Measurements from ENCODE around the gene GAP43. TPM values are rescaled to one million over a fixed set of nuclear protein-coding genes. Genes with fewer than 3 reads are reported as not detected.
A peak's percentile ranks its signal among the peaks of the same experiment; 100 is the strongest.

The GAP43 gene, protein sequence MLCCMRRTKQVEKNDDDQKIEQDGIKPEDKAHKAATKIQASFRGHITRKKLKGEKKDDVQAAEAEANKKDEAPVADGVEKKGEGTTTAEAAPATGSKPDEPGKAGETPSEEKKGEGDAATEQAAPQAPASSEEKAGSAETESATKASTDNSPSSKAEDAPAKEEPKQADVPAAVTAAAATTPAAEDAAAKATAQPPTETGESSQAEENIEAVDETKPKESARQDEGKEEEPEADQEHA
- total RNA-seq = 41.8 and 42.9 TPM in 2 replicates
- long read RNA-seq, transcript GAP43-201 (3 exons, 1,691 nt) = major isoform, 15 of 21 reads
- long read RNA-seq, partial matches to known transcripts = 3 of 21 reads
- long read RNA-seq, other reads (novel, unspliced or antisense) = 3 of 21 reads

DNA sequence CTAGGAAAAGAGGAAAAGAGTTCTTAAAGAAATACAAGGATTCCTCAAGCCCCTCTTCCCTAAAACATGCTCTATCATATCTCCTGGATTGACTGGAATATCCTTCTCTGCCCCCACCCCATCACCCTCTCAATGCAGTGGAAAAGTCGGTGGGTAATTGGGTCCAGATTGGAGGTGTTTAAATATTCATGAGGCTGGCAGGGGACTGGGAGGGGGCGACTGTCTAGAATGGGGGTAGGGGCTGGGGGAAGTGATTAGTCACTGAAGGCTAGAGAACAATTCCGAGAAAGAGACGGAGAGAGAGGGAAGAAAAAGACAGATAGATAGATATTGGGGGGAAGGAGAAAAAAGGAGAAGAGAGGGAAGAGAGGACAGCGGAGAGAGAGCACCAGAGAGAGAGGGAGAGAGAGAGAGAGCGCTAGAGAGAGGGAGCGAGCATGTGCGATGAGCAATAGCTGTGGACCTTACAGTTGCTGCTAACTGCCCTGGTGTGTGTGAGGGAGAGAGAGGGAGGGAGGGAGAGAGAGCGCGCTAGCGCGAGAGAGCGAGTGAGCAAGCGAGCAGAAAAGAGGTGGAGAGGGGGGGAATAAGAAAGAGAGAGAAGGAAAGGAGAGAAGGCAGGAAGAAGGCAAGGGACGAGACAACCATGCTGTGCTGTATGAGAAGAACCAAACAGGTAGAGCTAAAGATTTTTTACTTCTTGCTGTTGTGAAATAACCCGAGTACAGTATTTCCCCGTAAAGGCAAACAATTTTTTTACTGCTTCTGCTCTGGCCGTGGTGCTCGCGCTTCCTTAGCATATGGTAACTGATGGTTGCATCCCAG lies at the start of gene GAP43:
GAP43 (plus strand) TSS at position 467 of the 825 bp plus-strand sequence; CDS start at position 647, 180 bp downstream.
- no peaks in the 10 kb centered on the region for H3K36me3 Mint-ChIP-seq (ENCODE audit: low read depth)
- no peaks in the 10 kb centered on the region for H3K9me3 Mint-ChIP-seq
- peak; percentile 37 for DNase-seq (ENCODE audit: low read depth, low spot score)
- H3K27ac Mint-ChIP-seq (ENCODE audit: unreplicated experiment) = peak within 1 kb of the TSS; percentile 78
- H3K4me1 Mint-ChIP-seq = peaks cover 39% of the 10 kb centered on the region
- peaks cover 28% of the 10 kb centered on the region for H3K27me3 Mint-ChIP-seq (ENCODE audit: low read depth)
- TF ChIP-seq, protein P1, sequence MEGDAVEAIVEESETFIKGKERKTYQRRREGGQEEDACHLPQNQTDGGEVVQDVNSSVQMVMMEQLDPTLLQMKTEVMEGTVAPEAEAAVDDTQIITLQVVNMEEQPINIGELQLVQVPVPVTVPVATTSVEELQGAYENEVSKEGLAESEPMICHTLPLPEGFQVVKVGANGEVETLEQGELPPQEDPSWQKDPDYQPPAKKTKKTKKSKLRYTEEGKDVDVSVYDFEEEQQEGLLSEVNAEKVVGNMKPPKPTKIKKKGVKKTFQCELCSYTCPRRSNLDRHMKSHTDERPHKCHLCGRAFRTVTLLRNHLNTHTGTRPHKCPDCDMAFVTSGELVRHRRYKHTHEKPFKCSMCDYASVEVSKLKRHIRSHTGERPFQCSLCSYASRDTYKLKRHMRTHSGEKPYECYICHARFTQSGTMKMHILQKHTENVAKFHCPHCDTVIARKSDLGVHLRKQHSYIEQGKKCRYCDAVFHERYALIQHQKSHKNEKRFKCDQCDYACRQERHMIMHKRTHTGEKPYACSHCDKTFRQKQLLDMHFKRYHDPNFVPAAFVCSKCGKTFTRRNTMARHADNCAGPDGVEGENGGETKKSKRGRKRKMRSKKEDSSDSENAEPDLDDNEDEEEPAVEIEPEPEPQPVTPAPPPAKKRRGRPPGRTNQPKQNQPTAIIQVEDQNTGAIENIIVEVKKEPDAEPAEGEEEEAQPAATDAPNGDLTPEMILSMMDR (conservative IDR thresholded peaks at IDR 0.05) = no peak
- peak within 1 kb of the TSS; percentile 92 for H3K4me3 Mint-ChIP-seq

DNA sequence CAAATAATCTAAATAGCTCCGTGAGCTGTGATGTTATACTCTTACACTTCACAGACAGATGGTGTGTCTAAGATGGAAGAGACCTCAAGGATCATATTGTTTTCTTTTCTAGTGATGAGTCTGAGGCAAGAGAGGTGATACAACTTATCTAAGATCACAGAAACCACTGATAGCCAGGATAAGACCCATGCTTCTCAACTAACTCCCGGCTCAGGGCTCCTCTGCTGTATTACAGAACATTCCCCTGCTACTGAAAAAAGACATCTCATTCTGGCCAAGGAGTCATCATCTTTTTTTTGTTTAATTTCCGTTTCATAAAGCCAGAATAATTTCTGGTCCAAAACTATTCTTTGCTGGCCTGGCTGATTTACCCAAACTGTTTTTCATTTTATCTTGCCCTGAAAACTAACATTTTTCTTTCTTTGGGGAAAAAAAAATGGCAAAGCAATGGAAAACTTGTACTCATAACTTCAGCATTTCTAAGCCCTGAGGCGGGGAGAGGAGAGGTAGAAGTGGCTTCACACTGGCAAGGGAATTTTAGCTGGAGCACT lies 46.9 kb upstream of the GAP43 start:
- Mint-ChIP-seq H3K4me3 (no peak overlapping the region), H3K36me3 (ENCODE audit: low read depth) (no peaks in the 10 kb centered on the region), H3K4me1 (peaks cover 18% of the 10 kb centered on the region), H3K27me3 (ENCODE audit: low read depth) (no peaks in the 10 kb centered on the region), H3K9me3 (no peaks in the 10 kb centered on the region), H3K27ac (ENCODE audit: unreplicated experiment) (no peak overlapping the region)
- TF ChIP-seq, protein P1 (conservative IDR thresholded peaks at IDR 0.05) = no peak
- no peak for DNase-seq (ENCODE audit: low read depth, low spot score)

DNA sequence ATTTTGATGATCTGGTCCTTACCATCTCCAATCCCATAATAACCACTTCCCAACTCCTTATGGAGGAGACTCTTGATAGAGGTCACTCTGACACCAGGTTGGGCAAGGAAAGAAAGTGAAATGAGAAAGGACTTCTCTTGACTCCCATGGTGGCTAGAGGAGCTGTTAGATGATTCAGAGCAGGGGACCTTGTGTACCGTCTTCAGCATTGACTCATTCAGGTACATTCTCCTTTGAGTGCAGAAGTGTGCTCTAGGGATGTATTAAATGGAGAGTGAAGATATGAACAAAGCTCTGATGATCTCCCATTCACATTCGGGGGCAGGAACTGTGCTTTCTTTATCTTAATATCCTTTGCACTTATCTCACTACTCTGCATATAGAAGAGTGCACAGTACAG lies 46.3 kb upstream of the GAP43 start:
- TF ChIP-seq, protein P1 (conservative IDR thresholded peaks at IDR 0.05) = no peak
- Mint-ChIP-seq H3K27me3 (ENCODE audit: low read depth) (no peaks in the 10 kb centered on the region), H3K36me3 (ENCODE audit: low read depth) (no peaks in the 10 kb centered on the region), H3K9me3 (peaks cover 3% of the 10 kb centered on the region), H3K4me3 (no peak overlapping the region), H3K27ac (ENCODE audit: unreplicated experiment) (no peak overlapping the region), H3K4me1 (peaks cover 23% of the 10 kb centered on the region)
- no peak for DNase-seq (ENCODE audit: low read depth, low spot score)

- H3K27ac Mint-ChIP-seq (ENCODE audit: unreplicated experiment) = no peak overlapping the region
- H3K36me3 Mint-ChIP-seq (ENCODE audit: low read depth) = no peaks in the 10 kb centered on the region
- no peak overlapping the region for H3K4me3 Mint-ChIP-seq
- TF ChIP-seq, protein P1 (conservative IDR thresholded peaks at IDR 0.05) = no peak
- peaks cover 23% of the 10 kb centered on the region for H3K4me1 Mint-ChIP-seq
- no peaks in the 10 kb centered on the region for H3K27me3 Mint-ChIP-seq (ENCODE audit: low read depth)
- peaks cover 8% of the 10 kb centered on the region for H3K9me3 Mint-ChIP-seq
- DNase-seq (ENCODE audit: low read depth, low spot score) = no peak
These were observed 45.0 kb upstream of the GAP43 start for GRCh38 chr3:115578331-115578730.

- H3K27me3 Mint-ChIP-seq (ENCODE audit: low read depth) = no peaks in the 10 kb centered on the region
- H3K9me3 Mint-ChIP-seq = peaks cover 8% of the 10 kb centered on the region
- no peak overlapping the region for H3K4me3 Mint-ChIP-seq
- no peaks in the 10 kb centered on the region for H3K36me3 Mint-ChIP-seq (ENCODE audit: low read depth)
- peak overlapping the region; percentile 68 for H3K27ac Mint-ChIP-seq (ENCODE audit: unreplicated experiment)
- peaks cover 23% of the 10 kb centered on the region for H3K4me1 Mint-ChIP-seq
- no peak for DNase-seq (ENCODE audit: low read depth, low spot score)
- TF ChIP-seq, protein P1 (conservative IDR thresholded peaks at IDR 0.05) = no peak
These were observed 42.7 kb upstream of the GAP43 start for GRCh38 chr3:115580566-115580965.

Data from neural crest cell (in vitro differentiated cells).